Transverse colon (tissue), 4 donors: Measurements from ENCODE around the gene HPSE.

Experiments
- CTCF ChIP-seq, 5 experiments: fragments of 200-600 bp in 3 of 5; fragments of 450-650 bp in 2 of 5; sonication (generic) in 3 of 5; IDR thresholded peaks; 1 replicate in 2 of 5; 2 replicates in 3 of 5; pipeline ENCODE4 v1.5.1; 2016 to 2017; ENCODE audit warnings: antibody characterized with exemption in 5 of 5, inconsistent platforms in 3 of 5, mild to moderate bottlenecking in 2 of 5, moderate library complexity in 1 of 5
- POLR2A ChIP-seq: fragments of 450-650 bp; IDR thresholded peaks from one replicate; pipeline ENCODE4 v1.6.1; 2016; ENCODE audit warnings: antibody characterized with exemption, mild to moderate bottlenecking, moderate library complexity
- POLR2AphosphoS5 ChIP-seq, 3 donors: sonication (generic); formaldehyde crosslinking; IDR thresholded peaks; one replicate each; pipeline ENCODE4 v1.6.1; 2016; ENCODE audit warnings: antibody characterized with exemption in 3 of 3

GRCh38 chr4:83276299-83277040 lies 58.2 kb downstream of the HPSE start:
- no peak for TF ChIP-seq CTCF (IDR thresholded peaks at IDR 0.05)
- TF ChIP-seq POLR2A, result no peak
- no peak for TF ChIP-seq POLR2AphosphoS5 (IDR thresholded peaks at IDR 0.05)
